SIG-M5 treated with dmso at 0.1 percent for 504 hours (cell line): ENCODE measurements around the gene DTX4.
A peak's percentile ranks its signal among the peaks of the same experiment; 100 is the strongest.

Experiments used
- DNase-seq: peaks from one replicate; lab custom pipeline; 2025; ENCODE audit not compliant: unreplicated experiment; lab: John Stamatoyannopoulos, UW

Gene DTX4

GRCh38 chr11:59172345-59173079 is 580 bp downstream of the DTX4 start:
- no peak for DNase-seq

GRCh38 chr11:59173080-59173963 is 1.4 kb downstream of the DTX4 start:
- no peak for DNase-seq

GRCh38 chr11:59173964-59174663 is 2.2 kb downstream of the DTX4 start:
- DNase-seq = no peak

GRCh38 chr11:59174664-59175033 is 2.7 kb downstream of the DTX4 start:
- no peak for DNase-seq

GRCh38 chr11:59175091-59175501 is 3.2 kb downstream of the DTX4 start:
- no peak for DNase-seq

GRCh38 chr11:59176330-59176729 is 4.4 kb downstream of the DTX4 start:
- no peak for DNase-seq

GRCh38 chr11:59178402-59178801 is 6.5 kb downstream of the DTX4 start:
- no peak for DNase-seq

- no peak for DNase-seq
These were observed 7.2 kb downstream of the DTX4 start for GRCh38 chr11:59179121-59179520.

GRCh38 chr11:59180168-59180776 is 8.3 kb downstream of the DTX4 start:
- no peak for DNase-seq

- DNase-seq = no peak
These were observed 9.0 kb downstream of the DTX4 start for GRCh38 chr11:59180907-59181306.

- no peak for DNase-seq
These were observed 10.0 kb downstream of the DTX4 start for GRCh38 chr11:59181746-59182456.

GRCh38 chr11:59182457-59183151 is 10.7 kb downstream of the DTX4 start:
- no peak for DNase-seq

GRCh38 chr11:59183771-59184170 is 11.8 kb downstream of the DTX4 start:
- DNase-seq = no peak

GRCh38 chr11:59184691-59185339 is 12.9 kb downstream of the DTX4 start:
- DNase-seq = no peak

GRCh38 chr11:59185386-59185945 is 13.5 kb downstream of the DTX4 start:
- DNase-seq = no peak

GRCh38 chr11:59186130-59186594 is 14.2 kb downstream of the DTX4 start:
- DNase-seq = peak; percentile 19

- DNase-seq = no peak
These were observed 15.1 kb downstream of the DTX4 start for GRCh38 chr11:59187035-59187434.

GRCh38 chr11:59187587-59187986 is 15.7 kb downstream of the DTX4 start:
- DNase-seq = peak; percentile 24

- no peak for DNase-seq
These were observed 17.0 kb downstream of the DTX4 start for GRCh38 chr11:59188954-59189353.
